ENCODE results near the gene GNAI3. TPM values are rescaled to one million over a fixed set of nuclear protein-coding genes. Genes with fewer than 3 reads are reported as not detected.

Gene GNAI3
- total RNA-seq, 1 experiment from 2014 or later: 12.8 TPM

DNA sequence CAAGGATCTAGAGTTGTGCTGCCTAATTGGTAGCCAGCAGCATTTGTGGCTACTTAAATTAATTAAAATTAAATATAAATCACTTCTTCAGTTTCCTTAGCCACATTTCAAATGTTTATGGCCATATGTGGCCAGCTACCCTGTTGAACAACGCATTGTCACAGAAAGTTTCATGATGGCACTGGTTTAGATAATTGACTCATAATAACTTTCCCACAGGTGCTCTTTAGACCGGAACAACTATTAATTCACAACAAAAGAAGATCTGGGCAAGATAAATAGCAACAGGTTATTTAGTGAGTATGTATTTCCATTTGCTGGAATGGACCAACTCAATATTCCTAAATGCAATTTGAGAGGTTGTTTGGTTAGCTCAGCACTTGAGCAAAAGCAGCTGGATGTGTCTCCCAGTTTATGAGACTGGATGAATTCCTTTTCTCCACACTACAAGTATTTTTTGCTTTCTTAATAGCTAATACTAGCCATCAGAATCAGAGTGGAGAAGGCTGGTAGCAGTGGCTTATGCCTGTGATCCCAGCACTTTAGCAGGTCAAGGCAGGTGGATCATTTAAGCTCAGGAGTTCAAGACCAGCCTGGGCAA lies 35.2 kb upstream of the GNAI3 start:
- Histone ChIP-seq H3K4me1 (ENCODE audit: insufficient read depth, low read length, poor library complexity, severe bottlenecking) (peaks cover 7% of the 10 kb centered on the region), H3K36me3 (ENCODE audit: insufficient read depth, low read length, poor library complexity, severe bottlenecking) (no peaks in the 10 kb centered on the region), H3K9me3 (ENCODE audit: low read depth, low read length, poor library complexity, severe bottlenecking) (no peaks in the 10 kb centered on the region), H3K4me3 (ENCODE audit: low read depth, low read length, poor library complexity, severe bottlenecking) (no peak overlapping the region), H3K27ac (ENCODE audit: low read depth, low read length, poor library complexity, severe bottlenecking) (no peak overlapping the region), H3K27me3 (replicated peaks; ENCODE audit: insufficient read depth, low read depth, low read length, poor library complexity) (no peaks in the 10 kb centered on the region)
- DNase-seq (ENCODE audit: low spot score): no peak
- no TSS peak for BruUV-seq (replicated peaks)
- CTCF ChIA-PET: no interaction called here
- POLR2A ChIA-PET (ENCODE audit: low non-redundant PET): interaction anchor here (0.6 kb wide), 2 partner anchors 30 to 256 kb away, joined by 3 to 13 read pairs; no protein-coding TSS in a partner anchor
- TF ChIP-seq EZH2 (IDR thresholded peaks at IDR 0.05; ENCODE audit: borderline replicate concordance, low read depth, low read length, poor library complexity, severe bottlenecking): no peak
- TF ChIP-seq, protein P1, sequence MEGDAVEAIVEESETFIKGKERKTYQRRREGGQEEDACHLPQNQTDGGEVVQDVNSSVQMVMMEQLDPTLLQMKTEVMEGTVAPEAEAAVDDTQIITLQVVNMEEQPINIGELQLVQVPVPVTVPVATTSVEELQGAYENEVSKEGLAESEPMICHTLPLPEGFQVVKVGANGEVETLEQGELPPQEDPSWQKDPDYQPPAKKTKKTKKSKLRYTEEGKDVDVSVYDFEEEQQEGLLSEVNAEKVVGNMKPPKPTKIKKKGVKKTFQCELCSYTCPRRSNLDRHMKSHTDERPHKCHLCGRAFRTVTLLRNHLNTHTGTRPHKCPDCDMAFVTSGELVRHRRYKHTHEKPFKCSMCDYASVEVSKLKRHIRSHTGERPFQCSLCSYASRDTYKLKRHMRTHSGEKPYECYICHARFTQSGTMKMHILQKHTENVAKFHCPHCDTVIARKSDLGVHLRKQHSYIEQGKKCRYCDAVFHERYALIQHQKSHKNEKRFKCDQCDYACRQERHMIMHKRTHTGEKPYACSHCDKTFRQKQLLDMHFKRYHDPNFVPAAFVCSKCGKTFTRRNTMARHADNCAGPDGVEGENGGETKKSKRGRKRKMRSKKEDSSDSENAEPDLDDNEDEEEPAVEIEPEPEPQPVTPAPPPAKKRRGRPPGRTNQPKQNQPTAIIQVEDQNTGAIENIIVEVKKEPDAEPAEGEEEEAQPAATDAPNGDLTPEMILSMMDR (conservative IDR thresholded peaks at IDR 0.05; ENCODE audit: low read depth, low read length): no peak
- intact Hi-C loops (cut with micrococcal nuclease; ENCODE audit: unreplicated experiment): no loop called here

DNA sequence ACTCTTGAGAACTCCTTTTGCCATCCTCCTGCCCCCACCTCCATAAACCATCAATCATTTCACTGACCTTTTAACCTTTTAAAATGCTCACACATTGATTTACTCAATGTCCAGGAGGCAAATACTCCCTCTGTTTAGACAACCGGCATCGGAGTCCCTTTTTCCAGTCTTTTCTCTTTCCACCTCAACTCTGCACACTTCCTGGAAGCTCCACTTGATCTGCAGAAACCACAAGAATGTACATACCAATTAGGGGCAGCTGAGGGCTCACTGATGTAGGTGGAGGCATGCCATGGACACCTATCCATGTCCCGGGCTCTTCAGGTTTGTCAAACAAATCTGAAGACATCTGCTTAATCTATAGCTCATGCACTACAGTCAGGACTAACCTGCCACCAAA lies 33.6 kb upstream of the GNAI3 start:
- no peak for DNase-seq (ENCODE audit: low spot score)
- H3K27ac ChIP-seq (ENCODE audit: low read depth, low read length, poor library complexity, severe bottlenecking): no peak overlapping the region
- intact Hi-C loops (cut with micrococcal nuclease; ENCODE audit: unreplicated experiment): no loop called here
- H3K9me3 ChIP-seq (ENCODE audit: low read depth, low read length, poor library complexity, severe bottlenecking): no peaks in the 10 kb centered on the region
- H3K36me3 ChIP-seq (ENCODE audit: insufficient read depth, low read length, poor library complexity, severe bottlenecking): no peaks in the 10 kb centered on the region
- no peaks in the 10 kb centered on the region for H3K27me3 ChIP-seq (replicated peaks; ENCODE audit: insufficient read depth, low read depth, low read length, poor library complexity)
- CTCF ChIA-PET: no interaction called here
- peaks cover 7% of the 10 kb centered on the region for H3K4me1 ChIP-seq (ENCODE audit: insufficient read depth, low read length, poor library complexity, severe bottlenecking)
- POLR2A ChIA-PET (ENCODE audit: low non-redundant PET): no interaction called here
- BruUV-seq (replicated peaks): no TSS peak
- TF ChIP-seq, protein P1 (conservative IDR thresholded peaks at IDR 0.05; ENCODE audit: low read depth, low read length): no peak
- no peak for TF ChIP-seq EZH2 (IDR thresholded peaks at IDR 0.05; ENCODE audit: borderline replicate concordance, low read depth, low read length, poor library complexity, severe bottlenecking)
- H3K4me3 ChIP-seq (ENCODE audit: low read depth, low read length, poor library complexity, severe bottlenecking): no peak overlapping the region

DNA sequence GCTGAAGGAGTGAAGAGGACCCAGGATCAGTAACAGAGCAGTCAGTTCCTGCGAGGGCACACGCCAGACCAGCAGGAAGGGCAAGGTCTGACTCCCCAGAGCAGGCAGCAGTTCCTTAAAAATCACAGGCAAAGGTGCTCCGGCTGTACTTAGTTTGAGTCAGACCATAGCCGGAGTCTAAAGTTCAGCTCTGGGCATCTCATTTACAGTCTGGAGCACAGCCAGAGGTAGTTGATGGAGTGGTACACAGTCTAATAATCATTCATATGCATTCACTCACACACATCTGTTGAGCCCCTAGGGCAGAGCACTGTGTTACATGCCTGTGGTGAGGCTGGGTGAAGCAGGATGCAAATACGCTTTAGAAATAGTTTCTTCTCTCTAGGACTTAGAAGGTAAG lies 31.5 kb upstream of the GNAI3 start:
- Histone ChIP-seq H3K36me3 (ENCODE audit: insufficient read depth, low read length, poor library complexity, severe bottlenecking) (no peaks in the 10 kb centered on the region), H3K27me3 (replicated peaks; ENCODE audit: insufficient read depth, low read depth, low read length, poor library complexity) (no peaks in the 10 kb centered on the region), H3K9me3 (ENCODE audit: low read depth, low read length, poor library complexity, severe bottlenecking) (no peaks in the 10 kb centered on the region), H3K4me1 (ENCODE audit: insufficient read depth, low read length, poor library complexity, severe bottlenecking) (no peaks in the 10 kb centered on the region), H3K4me3 (ENCODE audit: low read depth, low read length, poor library complexity, severe bottlenecking) (no peak overlapping the region), H3K27ac (ENCODE audit: low read depth, low read length, poor library complexity, severe bottlenecking) (no peak overlapping the region)
- TF ChIP-seq, protein P1 (conservative IDR thresholded peaks at IDR 0.05; ENCODE audit: low read depth, low read length): no peak
- no peak for TF ChIP-seq EZH2 (IDR thresholded peaks at IDR 0.05; ENCODE audit: borderline replicate concordance, low read depth, low read length, poor library complexity, severe bottlenecking)
- BruUV-seq (replicated peaks): no TSS peak
- DNase-seq (ENCODE audit: low spot score): no peak
- intact Hi-C loops (cut with micrococcal nuclease; ENCODE audit: unreplicated experiment): no loop called here
- POLR2A ChIA-PET (ENCODE audit: low non-redundant PET): no interaction called here
- CTCF ChIA-PET: no interaction called here
